ENCODE measurements around the gene SNX8. TPM values are rescaled to one million over a fixed set of nuclear protein-coding genes. Genes with fewer than 3 reads are reported as not detected.

SNX8 gene
- total and polyA plus RNA-seq, 2 donors (not counting 3 experiments of a cell fraction or from before 2014, with no cell fraction given) = 24.5 to 50.3 TPM

- Histone ChIP-seq H3K36me3 (ENCODE audit: control insufficient read depth in 2 of 2, extremely low read depth in 1 of 2, insufficient read depth in 2 of 2, low read length in 2 of 2) (peaks cover 0 to 8% of the 10 kb centered on the region in 2 experiments), H2AFZ (ENCODE audit: low read depth, low read length) (no peak overlapping the region), H3K27ac (ENCODE audit: insufficient read depth, low read depth, low read length) (no peak overlapping the region), H3K79me2 (ENCODE audit: control insufficient read depth, insufficient read depth, low read length) (no peaks in the 10 kb centered on the region), H3K9ac (replicated peaks; ENCODE audit: extremely low read depth, insufficient read depth, low read length) (no peak overlapping the region), H3K4me2 (ENCODE audit: insufficient read depth, low read length) (no peak overlapping the region), H3K4me3 (replicated peaks in 1 of 3; ENCODE audit: insufficient read depth in 1 of 3, low read depth in 1 of 3, low read length in 3 of 3) (no peak overlapping the region), H3K4me1 (ENCODE audit: control insufficient read depth, extremely low read depth, insufficient read depth, low read length) (peaks cover 3% of the 10 kb centered on the region), H3K9me3 (replicated peaks; ENCODE audit: control insufficient read depth, insufficient read depth, low read length) (no peaks in the 10 kb centered on the region), H3K9me1 (replicated peaks; ENCODE audit: control insufficient read depth, extremely low read depth, insufficient read depth, low read length) (no peaks in the 10 kb centered on the region), H3K27me3 (ENCODE audit: control insufficient read depth in 2 of 2, insufficient read depth in 2 of 2, low read length in 2 of 2) (no peaks in the 10 kb centered on the region), H4K20me1 (replicated peaks; ENCODE audit: control insufficient read depth, extremely low read depth, insufficient read depth, low read length) (no peaks in the 10 kb centered on the region)
- no TSS peak for BruUV-seq (replicated peaks)
- TF ChIP-seq MYC (IDR thresholded peaks at IDR 0.05; ENCODE audit: low read depth, low read length) (no peak), CTCF (IDR thresholded peaks at IDR 0.05; ENCODE audit: extremely low read depth in 1 of 2, insufficient read depth in 1 of 2, low read depth in 1 of 2, low read length in 2 of 2) (no peak), JUN (IDR thresholded peaks at IDR 0.05; ENCODE audit: borderline replicate concordance, insufficient read depth, insufficient read length, low read depth) (no peak), GATA2 (IDR thresholded peaks at IDR 0.05; ENCODE audit: insufficient read depth, insufficient read length, low read depth, low read length) (no peak), POLR2A (IDR thresholded peaks at IDR 0.05; ENCODE audit: low read depth, low read length) (no peak), FOS (IDR thresholded peaks at IDR 0.05; ENCODE audit: borderline replicate concordance, insufficient read depth, low read length) (no peak), POLR2AphosphoS5 (IDR thresholded peaks at IDR 0.05; ENCODE audit: insufficient read depth, low read depth, low read length) (no peak), MAX (IDR thresholded peaks at IDR 0.05; ENCODE audit: insufficient read depth, insufficient read length) (no peak), EZH2 (IDR thresholded peaks at IDR 0.05; ENCODE audit: borderline replicate concordance, low read depth, low read length, severe bottlenecking) (no peak)
- dilution Hi-C loops (cut with MboI; ENCODE audit: extremely low pct_ligation_motif_present, low sequenced_read_pairs) (no loop called here), intact Hi-C loops (cut with micrococcal nuclease) (no loop called here)
- CTCF ChIA-PET = interaction anchor here (2.8 kb wide), 1 partner anchor 14 kb away, joined by 10 read pairs; no protein-coding TSS in a partner anchor
- DNase-seq (ENCODE audit: low read depth, low spot score) (no peak), FAIRE-seq (no peak)
- POLR2A ChIA-PET = no interaction called here
These were observed 51.1 kb downstream of the SNX8 start for GRCh38 chr7:2263176-2263575.

Measured in endothelial cell of umbilical vein (primary cell).